HUDEP-2 (cell line): ENCODE measurements around the gene TUBB.

Experiments
- DNase-seq, 76 experiments: peaks; one replicate each; lab custom pipeline; 2025; ENCODE audit not compliant: unreplicated experiment in 76 of 76; lab: John Stamatoyannopoulos, UW

The TUBB gene

DNA sequence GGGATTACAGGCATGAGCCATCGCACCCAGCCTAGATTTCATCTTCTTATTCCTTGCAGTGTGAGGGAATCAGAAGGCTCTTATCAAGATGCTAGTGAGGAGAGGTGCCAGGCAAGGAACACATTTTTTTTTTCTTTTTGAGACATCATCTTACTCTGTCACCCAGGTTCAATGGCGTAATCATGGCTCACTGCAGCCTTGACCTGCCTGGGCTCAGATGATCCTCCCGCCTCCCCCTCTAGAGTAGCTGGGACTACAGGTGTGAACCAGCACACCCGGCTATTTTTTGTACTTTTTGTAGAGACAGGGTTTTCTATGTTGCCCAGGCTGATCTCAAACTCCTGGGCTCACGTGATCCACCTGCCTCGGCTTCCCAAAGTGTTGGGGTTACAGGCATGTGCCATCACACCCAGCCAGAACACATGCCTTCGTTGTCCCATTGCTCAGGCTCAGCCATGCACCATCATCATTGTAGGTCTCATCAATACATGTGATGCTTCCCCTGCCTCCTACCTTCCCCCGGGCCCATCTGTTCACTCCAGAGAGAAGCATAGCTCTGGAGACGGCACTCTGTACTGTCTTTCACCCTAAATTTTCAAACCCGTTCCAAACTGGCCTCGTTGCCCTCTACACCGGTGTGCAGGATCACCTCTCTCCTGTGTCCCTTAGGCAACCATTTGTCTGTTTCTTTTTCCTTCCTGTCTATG, 12.2 kb downstream of the TUBB start:
- no peak for DNase-seq

DNA sequence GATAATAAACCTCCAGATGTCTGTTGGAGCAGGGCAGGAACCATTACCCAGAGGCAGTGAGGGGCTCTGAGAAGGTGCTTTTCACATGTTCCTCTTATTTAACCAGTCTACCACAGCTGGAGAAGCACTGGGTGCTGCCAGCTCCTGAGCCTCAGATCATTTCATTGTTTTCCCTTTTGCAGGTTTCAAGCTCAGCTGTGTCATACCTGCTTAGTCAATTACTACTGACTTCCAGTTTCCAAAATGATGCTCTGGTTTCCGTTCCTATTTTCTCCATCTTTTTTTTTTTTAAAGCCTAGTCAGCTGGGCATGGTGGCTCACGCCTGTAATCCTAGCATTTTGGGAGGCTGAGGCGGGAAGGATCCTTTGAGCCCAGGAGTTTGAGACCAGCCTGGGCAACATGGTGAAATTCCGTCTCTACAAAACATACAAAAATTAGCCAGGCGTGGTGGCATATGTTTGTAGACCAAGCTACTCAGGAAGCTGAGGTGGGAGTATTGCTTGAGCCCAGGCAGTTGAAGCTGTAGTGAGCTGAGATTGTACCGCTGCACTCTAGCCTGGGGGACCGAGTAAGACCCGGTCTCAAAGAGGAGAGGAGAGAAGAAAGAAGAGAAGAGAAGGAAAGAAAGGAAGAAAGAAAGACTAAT, 15.6 kb downstream of the TUBB start:
- no peak for DNase-seq

GRCh38 chr6:30738532-30738931, 18.4 kb downstream of the TUBB start:
- no peak for DNase-seq

DNA sequence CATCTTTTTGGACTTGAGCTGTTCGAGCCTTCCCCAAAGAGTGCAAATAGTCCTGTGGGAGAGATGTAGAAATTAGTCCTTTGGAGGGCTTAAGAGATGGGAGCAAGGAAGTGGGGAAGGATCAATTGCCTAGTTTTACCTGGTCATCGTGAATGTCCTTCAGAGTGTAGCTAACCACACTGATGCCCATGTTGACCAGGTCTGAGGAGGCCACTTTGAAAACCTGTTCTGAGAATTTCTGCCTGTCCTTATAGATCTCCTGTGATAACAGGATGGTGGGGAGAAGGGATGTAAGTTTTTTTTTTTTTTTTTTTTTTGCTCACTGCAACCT, 20.4 kb downstream of the TUBB start:
- no peak for DNase-seq

DNA sequence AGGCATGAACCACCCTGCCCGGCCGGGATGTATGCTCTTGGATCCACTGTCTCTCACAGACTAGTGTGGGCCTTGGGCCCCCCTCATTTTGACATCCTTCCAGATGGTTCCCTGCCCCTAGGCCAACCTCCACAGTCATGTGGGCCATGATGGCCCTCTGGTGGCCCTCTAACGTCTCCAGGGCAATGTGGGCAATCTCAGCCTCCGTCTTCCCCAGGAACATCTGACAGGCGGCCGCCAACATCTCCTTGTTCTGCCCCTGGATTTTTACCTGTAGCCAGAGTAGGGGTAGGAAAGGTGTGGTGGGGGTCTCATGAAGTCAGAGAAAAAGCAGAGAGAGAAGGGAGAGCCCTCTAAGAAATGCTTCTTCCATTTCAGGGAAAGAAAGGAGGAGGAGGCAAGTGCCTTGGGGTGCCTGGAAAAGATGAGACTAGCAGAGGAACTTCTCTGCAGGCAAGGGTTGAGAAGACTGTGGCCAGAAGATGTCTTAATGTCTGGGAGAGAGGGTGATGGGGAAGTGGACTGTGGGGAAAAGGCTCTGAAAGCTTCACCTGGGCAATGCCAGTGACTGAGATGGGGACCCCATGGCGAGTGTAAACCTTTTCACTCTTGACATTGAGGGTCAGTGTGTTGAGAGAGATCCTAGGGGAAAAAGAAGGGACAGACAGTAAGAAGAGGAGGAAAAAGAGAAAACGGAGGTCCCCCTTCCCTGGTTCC, 21.1 kb downstream of the TUBB start:
- no peak for DNase-seq

DNA sequence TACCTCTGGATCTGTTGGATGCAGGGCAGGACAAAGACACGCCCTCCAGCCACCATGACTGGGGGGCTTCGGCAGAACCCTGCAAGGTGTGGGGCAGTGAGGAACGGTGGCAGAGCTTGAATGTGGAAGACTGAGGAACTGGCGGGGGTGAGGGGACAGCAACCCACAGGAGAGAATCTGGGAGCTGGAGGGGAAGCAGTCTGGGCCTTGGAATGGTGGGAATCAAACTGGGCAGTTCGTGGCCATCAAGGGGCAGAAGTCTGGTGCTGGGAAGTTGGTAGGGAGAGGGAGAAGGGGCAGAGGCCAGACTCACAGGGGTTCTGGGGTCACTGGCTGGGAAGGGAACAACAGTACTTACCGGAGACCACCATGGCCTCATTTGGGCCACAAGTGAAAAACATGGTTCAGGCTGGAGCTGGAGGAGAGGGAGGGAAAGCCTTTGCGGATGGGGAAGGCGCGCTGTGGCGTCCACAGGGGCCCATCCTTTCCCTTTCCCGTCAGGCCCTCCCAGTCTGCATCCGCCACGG, 21.7 kb downstream of the TUBB start:
- DNase-seq: peak in 1 of 76 experiments; percentile 41

DNA sequence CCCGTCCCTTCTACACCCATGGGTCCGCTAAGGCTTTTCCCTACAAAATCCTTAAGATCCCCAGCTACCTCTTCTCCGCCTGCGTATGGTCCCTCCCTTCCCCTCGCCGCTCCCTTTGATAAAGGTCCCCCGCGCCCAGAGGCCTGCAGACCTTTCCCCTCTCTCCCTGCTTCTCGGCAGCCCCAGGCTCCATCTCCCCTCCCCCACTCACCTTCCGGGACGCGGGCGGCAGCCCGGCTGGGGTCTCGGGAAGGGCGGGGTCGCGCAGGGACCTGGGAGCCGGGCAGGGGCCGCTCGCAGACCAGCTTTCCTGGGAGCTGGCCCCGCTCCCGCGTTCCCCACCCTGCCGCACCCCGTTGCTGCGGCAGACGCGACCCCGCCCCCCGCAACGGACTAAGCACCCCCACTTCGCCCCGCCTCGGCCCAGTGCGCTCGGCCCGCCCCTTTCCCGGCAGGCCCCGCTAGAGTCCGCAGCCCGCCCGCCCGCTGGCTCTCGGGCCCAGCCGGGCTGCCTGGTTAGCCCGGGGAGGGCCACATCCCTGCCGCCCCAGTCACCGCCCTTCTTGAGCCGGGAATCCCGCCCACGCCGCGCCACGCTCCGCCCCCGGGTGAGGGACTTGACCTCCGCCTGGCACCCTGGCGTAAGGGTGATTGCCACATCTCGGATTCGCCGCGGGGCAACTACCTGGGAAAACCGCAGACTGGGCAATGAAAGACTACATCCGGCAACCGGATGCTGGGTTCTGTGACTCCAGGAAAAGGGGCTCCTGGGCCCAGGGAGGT, 22.4 kb downstream of the TUBB start, which contains the start of gene FLOT1:
Gene FLOT1 (minus strand): TSS at position 372 of the 783 bp plus-strand sequence. CDS start 498 bp downstream, outside the sequence.
- DNase-seq: peak; percentile 77 to 99 (median 98)

GRCh38 chr6:30743099-30744053, 23.2 kb downstream of the TUBB start:
- peak in 13 of 76 experiments; percentile 20 to 65 (median 44) for DNase-seq

DNA sequence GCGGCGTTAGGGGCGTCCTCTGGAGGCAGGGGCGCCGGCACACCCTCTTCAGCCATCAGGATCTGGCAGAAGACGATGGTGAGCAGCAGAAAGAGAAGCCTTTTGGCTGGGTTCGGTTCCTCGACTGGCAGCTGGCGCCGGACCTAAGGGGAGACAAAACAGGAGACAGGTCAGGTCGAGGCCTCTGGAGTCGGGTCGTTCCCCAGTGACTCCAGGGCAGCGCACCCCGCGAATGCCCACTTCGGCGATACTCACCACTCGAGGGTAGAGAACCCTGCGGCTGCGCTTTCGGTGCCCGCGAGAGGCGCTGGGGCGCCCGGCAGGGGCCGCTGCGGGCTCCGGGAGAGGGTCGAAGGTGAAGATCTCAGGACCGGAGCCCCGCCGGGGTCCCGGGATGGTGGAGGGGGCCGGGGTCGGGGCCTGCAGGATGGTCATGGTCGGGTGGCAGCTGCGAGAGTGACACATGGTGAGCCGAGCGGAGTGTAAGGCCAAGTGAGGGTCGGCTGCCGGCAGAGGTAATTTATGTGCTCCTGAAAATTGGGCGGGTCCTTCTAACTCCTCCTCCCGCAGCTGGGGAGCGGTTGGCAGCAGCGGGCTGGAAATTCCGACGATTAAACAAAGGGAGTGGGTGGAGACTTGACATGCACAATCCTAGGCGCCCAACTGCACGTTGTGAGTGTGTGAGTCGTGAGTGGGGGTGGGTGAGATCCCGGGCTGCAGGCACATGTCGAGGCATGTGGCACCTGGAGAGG, 24.1 kb downstream of the TUBB start, which contains the start of gene IER3:
Gene IER3 (minus strand): TSS at position 494 of the 752 bp plus-strand sequence. CDS start 29 bp downstream, at position 465.
- DNase-seq: peak in 74 of 76 experiments; percentile 47 to 96 (median 78)

DNA sequence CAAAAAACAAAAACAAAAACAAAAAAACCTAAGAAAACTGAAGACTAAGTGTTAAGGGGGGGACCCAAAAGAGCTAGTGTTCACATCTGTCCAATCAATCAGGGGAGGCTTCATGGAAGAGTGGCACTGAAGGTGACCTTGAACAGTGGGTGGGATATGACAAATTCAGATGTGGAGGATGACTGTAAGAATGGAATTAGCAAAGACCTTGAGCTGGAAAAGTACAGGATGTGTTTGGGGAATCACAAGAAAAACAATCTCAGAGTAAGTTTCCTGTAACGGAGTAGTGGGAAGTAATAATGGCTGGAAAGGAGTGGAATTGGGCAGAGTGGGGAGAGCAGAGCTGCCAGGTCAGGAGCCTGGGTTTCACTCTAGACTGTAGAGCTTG, 27.1 kb downstream of the TUBB start:
- no peak for DNase-seq

GRCh38 chr6:30747902-30748769, 28.0 kb downstream of the TUBB start:
- no peak for DNase-seq

GRCh38 chr6:30748851-30749540, 28.8 kb downstream of the TUBB start:
- DNase-seq: no peak

DNA sequence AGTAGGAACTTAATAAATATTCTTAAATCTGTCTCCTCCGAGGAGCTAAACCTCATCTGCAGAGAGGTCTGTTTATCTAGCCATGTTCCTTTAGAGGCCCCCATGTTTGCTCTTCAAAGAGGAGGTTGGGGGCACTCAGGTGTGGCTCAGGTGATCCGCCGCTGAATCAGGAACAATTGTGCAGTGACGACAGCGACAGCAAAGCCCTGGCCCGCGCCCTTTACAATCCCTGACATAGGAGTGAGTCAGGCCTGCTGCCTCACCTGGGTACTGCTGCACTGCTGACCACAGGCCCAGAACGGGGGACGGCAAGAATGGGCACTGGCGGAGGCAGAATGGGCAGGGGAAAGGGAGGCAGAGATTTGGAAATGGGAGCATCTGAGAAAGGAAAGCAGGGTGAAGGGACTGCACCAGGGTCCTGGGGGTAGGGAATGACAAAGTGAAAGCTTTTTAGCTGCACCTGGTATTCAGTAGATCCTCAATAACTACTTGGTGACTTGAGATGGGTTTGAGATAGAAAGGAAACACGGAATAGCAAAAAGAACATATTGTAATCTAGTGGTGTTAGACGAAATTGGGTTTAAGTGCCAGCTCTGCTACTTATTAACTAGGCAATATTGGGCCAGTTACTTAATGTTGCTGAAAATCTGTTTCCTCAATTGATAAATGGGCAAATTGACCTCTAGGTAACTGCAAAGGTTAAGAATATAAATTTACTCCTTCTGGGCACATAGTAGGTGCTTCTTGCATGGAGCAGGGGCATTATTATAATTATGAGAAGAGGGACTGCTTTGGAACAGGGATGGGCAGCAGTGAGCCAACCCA, 29.6 kb downstream of the TUBB start:
- no peak for DNase-seq

- no peak for DNase-seq
Observed at GRCh38 chr6:30750379-30750668, 30.2 kb downstream of the TUBB start.

GRCh38 chr6:30752157-30752927, 32.2 kb downstream of the TUBB start:
- DNase-seq: peak in 74 of 76 experiments; percentile 32 to 92 (median 77)

DNA sequence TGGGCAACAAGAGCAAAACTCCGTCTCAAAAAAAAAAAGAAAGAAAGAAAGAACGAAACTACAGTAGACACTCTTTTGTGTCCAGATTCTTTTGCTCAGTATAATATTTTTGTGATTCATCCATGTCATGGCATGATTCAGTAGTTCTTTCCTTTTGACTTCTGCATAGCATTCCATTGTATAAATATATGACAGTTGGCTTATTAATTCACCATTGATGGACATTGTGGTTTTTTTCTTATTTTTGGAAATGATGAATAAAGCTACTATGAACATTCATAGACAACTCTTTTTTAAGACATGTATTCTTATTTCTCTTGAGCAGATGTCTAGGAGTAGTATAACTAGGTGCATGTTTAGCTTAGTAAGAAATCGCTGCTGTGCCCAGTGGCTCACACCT, 34.5 kb downstream of the TUBB start:
- DNase-seq: no peak
